HEK293 (cell line): Measurements from ENCODE around the gene AKNA.

Source experiments
- CTCF ChIP-seq: fragments of 450-650 bp; formaldehyde crosslinking; IDR thresholded peaks from 2 replicates; pipeline ENCODE4 v1.5.1; 2016; ENCODE audit warnings: missing biosample characterization, missing genetic modification characterization
- GLIS1 ChIP-seq: fragments of 450-650 bp; formaldehyde crosslinking; IDR thresholded peaks from 2 replicates; pipeline ENCODE4 v1.5.1; 2016; ENCODE audit warnings: missing biosample characterization, missing genetic modification characterization
- HOXD13 ChIP-seq: sonication (generic); formaldehyde crosslinking; IDR thresholded peaks from 2 replicates; pipeline ENCODE4 v1.8.0; 2022; ENCODE audit warnings: missing genetic modification reagents, borderline replicate concordance
- REST ChIP-seq: fragments of 450-650 bp; formaldehyde crosslinking; IDR thresholded peaks from 2 replicates; pipeline ENCODE4 v1.5.1; 2016; ENCODE audit warnings: missing biosample characterization, missing genetic modification characterization
- SETDB1 ChIP-seq: IDR thresholded peaks from one replicate; pipeline ENCODE4 v1.6.1; 2017; ENCODE audit warnings: mild to moderate bottlenecking, low read length, moderate library complexity, mixed read lengths; ENCODE audit not compliant: insufficient read length
- ZBTB20 ChIP-seq: fragments of 450-650 bp; formaldehyde crosslinking; IDR thresholded peaks from 2 replicates; pipeline ENCODE4 v1.5.1; 2016; ENCODE audit warnings: missing biosample characterization, missing genetic modification characterization
- ZNF132 ChIP-seq: fragments of 450-650 bp; formaldehyde crosslinking; IDR thresholded peaks from 2 replicates; pipeline ENCODE4 v1.5.1; 2017; ENCODE audit warnings: missing biosample characterization, missing genetic modification characterization, borderline replicate concordance
- ZNF133 ChIP-seq: fragments of 450-650 bp; formaldehyde crosslinking; IDR thresholded peaks from 2 replicates; pipeline ENCODE4 v1.5.1; 2016; ENCODE audit warnings: missing biosample characterization, missing genetic modification characterization
- ZNF449 ChIP-seq: fragments of 450-650 bp; formaldehyde crosslinking; IDR thresholded peaks from 2 replicates; pipeline ENCODE4 v1.5.1; 2017; ENCODE audit warnings: missing biosample characterization, mild to moderate bottlenecking, missing genetic modification characterization, moderate library complexity
- ZNF629 ChIP-seq: fragments of 450-650 bp; formaldehyde crosslinking; IDR thresholded peaks from 2 replicates; pipeline ENCODE4 v1.5.1; 2017; ENCODE audit warnings: missing biosample characterization, missing genetic modification characterization

GRCh38 chr9:114367772-114368569, 19.8 kb downstream of the AKNA start:
- TF ChIP-seq ZNF133 (tag by site-specific recombination), result no peak
- TF ChIP-seq GLIS1 (tag by site-specific recombination), result no peak
- TF ChIP-seq REST (tag by site-specific recombination), result no peak
- TF ChIP-seq SETDB1, result no peak
- TF ChIP-seq ZNF132, result no peak
- no peak for TF ChIP-seq CTCF (tag by site-specific recombination)
- TF ChIP-seq ZNF449 (tag by site-specific recombination), result no peak
- TF ChIP-seq HOXD13 (CRISPR knock-in tag), result no peak
- TF ChIP-seq ZBTB20 (tag by site-specific recombination), result no peak
- TF ChIP-seq ZNF629 (tag by site-specific recombination), result no peak
